Measurements from ENCODE around the gene NHERF1. TPM values are rescaled to one million over a fixed set of nuclear protein-coding genes. Genes with fewer than 3 reads are reported as not detected.

Gene NHERF1
- total and polyA plus RNA-seq, 2 of the 13 experiments (the other 11 are each of a cell fraction or from before 2014, with no cell fraction given) = 169 to 269 TPM

- peak; percentile 47; the same call in 1 of the 2 replicates for TF ChIP-seq ZBTB26 (CRISPR knock-in tag; IDR thresholded peaks at IDR 0.05; ENCODE audit: borderline replicate concordance)
- peak; percentile 87; the same call in 1 of the 2 replicates for TF ChIP-seq MAF1 (CRISPR knock-in tag; IDR thresholded peaks at IDR 0.05; ENCODE audit: borderline replicate concordance)
- peak; percentile 80 for TF ChIP-seq HOXD1 (CRISPR knock-in tag; IDR thresholded peaks at IDR 0.05)
- no peak for TF ChIP-seq ZNF260 (CRISPR knock-in tag; IDR thresholded peaks at IDR 0.05; ENCODE audit: borderline replicate concordance, low read depth)
- 0 out of 2 replicates have a peak, but pooled peaks have one; percentile 91 for TF ChIP-seq SRY (CRISPR knock-in tag; IDR thresholded peaks at IDR 0.05)
- TF ChIP-seq, protein P1, sequence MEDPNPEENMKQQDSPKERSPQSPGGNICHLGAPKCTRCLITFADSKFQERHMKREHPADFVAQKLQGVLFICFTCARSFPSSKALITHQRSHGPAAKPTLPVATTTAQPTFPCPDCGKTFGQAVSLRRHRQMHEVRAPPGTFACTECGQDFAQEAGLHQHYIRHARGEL (CRISPR knock-in tag; IDR thresholded peaks at IDR 0.05) = peak; percentile 95
- TF ChIP-seq, protein P2, sequence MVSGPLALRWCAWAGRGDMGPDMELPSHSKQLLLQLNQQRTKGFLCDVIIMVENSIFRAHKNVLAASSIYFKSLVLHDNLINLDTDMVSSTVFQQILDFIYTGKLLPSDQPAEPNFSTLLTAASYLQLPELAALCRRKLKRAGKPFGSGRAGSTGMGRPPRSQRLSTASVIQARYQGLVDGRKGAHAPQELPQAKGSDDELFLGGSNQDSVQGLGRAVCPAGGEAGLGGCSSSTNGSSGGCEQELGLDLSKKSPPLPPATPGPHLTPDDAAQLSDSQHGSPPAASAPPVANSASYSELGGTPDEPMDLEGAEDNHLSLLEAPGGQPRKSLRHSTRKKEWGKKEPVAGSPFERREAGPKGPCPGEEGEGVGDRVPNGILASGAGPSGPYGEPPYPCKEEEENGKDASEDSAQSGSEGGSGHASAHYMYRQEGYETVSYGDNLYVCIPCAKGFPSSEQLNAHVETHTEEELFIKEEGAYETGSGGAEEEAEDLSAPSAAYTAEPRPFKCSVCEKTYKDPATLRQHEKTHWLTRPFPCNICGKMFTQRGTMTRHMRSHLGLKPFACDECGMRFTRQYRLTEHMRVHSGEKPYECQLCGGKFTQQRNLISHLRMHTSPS (CRISPR knock-in tag; IDR thresholded peaks at IDR 0.05; ENCODE audit: low read depth) = peak; percentile 72
- TF ChIP-seq ZSCAN22 (CRISPR knock-in tag; IDR thresholded peaks at IDR 0.05) = no peak
- TF ChIP-seq ZNF33B (CRISPR knock-in tag; IDR thresholded peaks at IDR 0.05) = peak; percentile 72
- peak; percentile 59 for TF ChIP-seq ZNF629 (CRISPR knock-in tag; conservative IDR thresholded peaks at IDR 0.05)
- peak; percentile 86; the same call in 1 of the 2 replicates for TF ChIP-seq MTF1 (CRISPR knock-in tag; IDR thresholded peaks at IDR 0.05)
- TF ChIP-seq HOXA9 (CRISPR knock-in tag; IDR thresholded peaks at IDR 0.05; ENCODE audit: borderline replicate concordance) = peak; percentile 92; the same call in 1 of the 2 replicates
- no peak for TF ChIP-seq ZNF382 (CRISPR knock-in tag; IDR thresholded peaks at IDR 0.05; ENCODE audit: borderline replicate concordance)
- 0 out of 2 replicates have a peak, but pooled peaks have one; percentile 13 for TF ChIP-seq ZFYVE20 (CRISPR knock-in tag; IDR thresholded peaks at IDR 0.05; ENCODE audit: borderline replicate concordance, low read depth)
- TF ChIP-seq, protein P3, sequence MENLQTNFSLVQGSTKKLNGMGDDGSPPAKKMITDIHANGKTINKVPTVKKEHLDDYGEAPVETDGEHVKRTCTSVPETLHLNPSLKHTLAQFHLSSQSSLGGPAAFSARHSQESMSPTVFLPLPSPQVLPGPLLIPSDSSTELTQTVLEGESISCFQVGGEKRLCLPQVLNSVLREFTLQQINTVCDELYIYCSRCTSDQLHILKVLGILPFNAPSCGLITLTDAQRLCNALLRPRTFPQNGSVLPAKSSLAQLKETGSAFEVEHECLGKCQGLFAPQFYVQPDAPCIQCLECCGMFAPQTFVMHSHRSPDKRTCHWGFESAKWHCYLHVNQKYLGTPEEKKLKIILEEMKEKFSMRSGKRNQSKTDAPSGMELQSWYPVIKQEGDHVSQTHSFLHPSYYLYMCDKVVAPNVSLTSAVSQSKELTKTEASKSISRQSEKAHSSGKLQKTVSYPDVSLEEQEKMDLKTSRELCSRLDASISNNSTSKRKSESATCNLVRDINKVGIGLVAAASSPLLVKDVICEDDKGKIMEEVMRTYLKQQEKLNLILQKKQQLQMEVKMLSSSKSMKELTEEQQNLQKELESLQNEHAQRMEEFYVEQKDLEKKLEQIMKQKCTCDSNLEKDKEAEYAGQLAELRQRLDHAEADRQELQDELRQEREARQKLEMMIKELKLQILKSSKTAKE (CRISPR knock-in tag; IDR thresholded peaks at IDR 0.05; ENCODE audit: borderline replicate concordance) = peak; percentile 77
- peak; percentile 92; the same call in 1 of the 2 replicates for TF ChIP-seq LBX2 (CRISPR knock-in tag; IDR thresholded peaks at IDR 0.05; ENCODE audit: borderline replicate concordance)
- 0 out of 2 replicates have a peak, but pooled peaks have one; percentile 14 for TF ChIP-seq NFE2 (CRISPR knock-in tag; IDR thresholded peaks at IDR 0.05)
- no peak for TF ChIP-seq TAF15 (IDR thresholded peaks at IDR 0.05; ENCODE audit: low read depth, low read length, poor library complexity, severe bottlenecking)
- TF ChIP-seq ZFP36 (IDR thresholded peaks at IDR 0.05; ENCODE audit: borderline replicate concordance, low read depth, low read length, partially characterized antibody) = no peak
- no peak; the same call in 1 of the 2 replicates for TF ChIP-seq NCOR1 (IDR thresholded peaks at IDR 0.05; ENCODE audit: borderline replicate concordance, low read length)
- TF ChIP-seq ZNF430 (CRISPR knock-in tag; IDR thresholded peaks at IDR 0.05) = peak; percentile 92
- peak; percentile 95 for TF ChIP-seq ZNF138 (CRISPR knock-in tag; IDR thresholded peaks at IDR 0.05; ENCODE audit: low read depth)
- TF ChIP-seq ISX (CRISPR knock-in tag; conservative IDR thresholded peaks at IDR 0.05) = peak; percentile 97
Measured at GRCh38 chr17:74748529-74749278, at the start of gene NHERF1 (continued).
